HepG2 (cell line): ENCODE data around the gene SPNS3. TPM values are rescaled to one million over a fixed set of nuclear protein-coding genes. Genes with fewer than 3 reads are reported as not detected.

Source experiments
- ATAC-seq: fragments of 200-7000 bp; cut with Tn5 transposase; 3 replicates; pipeline ENCODE4 v1.9.1; 2020; ENCODE audit warnings: mild to moderate bottlenecking, moderate library complexity
- BruUV-seq: library from RNA; stranded (reverse); fragments of 400-500 nt; replicated peaks from 2 replicates; lab custom pipeline; 2021; lab: Mats Ljungman, UMichigan
- CTCF ChIA-PET: fragments of 300-600 bp; formaldehyde crosslinking; extraction: SDS; loops from one replicate; lab custom pipeline; 2021; ENCODE audit warnings: low total read pairs, inconsistent platforms, low intra/inter-chr PET ratio; lab: Yijun Ruan, JAX
- POLR2A ChIA-PET: fragments of 350-600 bp; sonication (Branson Sonifier 250); formaldehyde crosslinking; loops from one replicate; lab custom pipeline; 2020; ENCODE audit warnings: antibody characterized with exemption, inconsistent platforms; lab: Yijun Ruan, JAX
- DNase-seq: peaks from one replicate; pipeline ENCODE4 v3.0.0-alpha.2; 2015; ENCODE audit warnings: low spot score
- FAIRE-seq: peaks from 3 replicates; lab custom pipeline; 2011; peaks lifted over from hg19 to GRCh38; lab: Jason Lieb, UNC
- H2AFZ ChIP-seq: one replicate; pipeline ENCODE4 v1.6.1; 2011; ENCODE audit warnings: low read length, inconsistent platforms
- H3K27ac ChIP-seq: fragments of 300-600 bp; 3 replicates; pipeline ENCODE4 v1.8.0; 2011; ENCODE audit warnings: mixed run types, mild to moderate bottlenecking, mixed read lengths, low read length, inconsistent platforms; ENCODE audit not compliant: insufficient read depth; ENCODE audit errors: extremely low read length
- H3K27me3 ChIP-seq, 2 experiments: fragments of 200-600 bp in 1 of 2; 2 replicates in 1 of 2; 3 replicates in 1 of 2; pipeline versions ENCODE4 v1.6.0 to v1.8.0; 2011; ENCODE audit warnings: low read length in 2 of 2, mild to moderate bottlenecking in 2 of 2, moderate library complexity in 2 of 2, inconsistent platforms in 1 of 2; ENCODE audit not compliant: insufficient read depth in 2 of 2, control insufficient read depth in 1 of 2
- H3K36me3 ChIP-seq, 2 experiments: fragments of 200-600 bp in 1 of 2; replicated peaks in 1 of 2; 2 replicates in 1 of 2; 3 replicates in 1 of 2; pipeline versions ENCODE4 v1.5.1 to v1.8.0; 2011; ENCODE audit warnings: low read length in 2 of 2, inconsistent platforms in 1 of 2; ENCODE audit not compliant: insufficient read depth in 2 of 2, control insufficient read depth in 1 of 2
- H3K4me1 ChIP-seq: 2 replicates; pipeline ENCODE4 v1.5.1; 2012; ENCODE audit warnings: low read length, inconsistent platforms; ENCODE audit not compliant: insufficient read depth
- H3K4me2 ChIP-seq: 2 replicates; pipeline ENCODE4 v1.6.0; 2011; ENCODE audit warnings: low read depth, low read length, inconsistent platforms
- H3K4me3 ChIP-seq, 3 experiments: fragments of 200-600 bp in 1 of 3; sonication (generic), shearing (Covaris generic) in 1 of 3; replicated peaks in 1 of 3; 2 replicates each; pipeline ENCODE4 v1.5.1; 2011 to 2016; ENCODE audit warnings: low read length in 3 of 3, inconsistent platforms in 2 of 3, low read depth in 2 of 3, mild to moderate bottlenecking in 2 of 3, control low read depth in 1 of 3, mixed read lengths in 1 of 3; ENCODE audit not compliant: insufficient read depth in 1 of 3
- H3K79me2 ChIP-seq: one replicate; pipeline ENCODE4 v1.6.1; 2011; ENCODE audit warnings: low read length, inconsistent platforms; ENCODE audit not compliant: insufficient read depth
- H3K9ac ChIP-seq: 2 replicates; pipeline ENCODE4 v1.6.0; 2011; ENCODE audit warnings: mild to moderate bottlenecking, low read depth, low read length, inconsistent platforms; ENCODE audit not compliant: insufficient read depth
- H3K9me3 ChIP-seq: 2 replicates; pipeline ENCODE4 v1.5.1; 2012; ENCODE audit warnings: mild to moderate bottlenecking, low read length
- H4K20me1 ChIP-seq: 2 replicates; pipeline ENCODE4 v1.6.0; 2011; ENCODE audit warnings: inconsistent platforms, mild to moderate bottlenecking, low read length, moderate library complexity; ENCODE audit not compliant: insufficient read depth
- CHD4 ChIP-seq: fragments of 200-600 bp; sonication (generic); IDR thresholded peaks from 2 replicates; pipeline ENCODE4 v1.7.0; 2017; ENCODE audit warnings: mild to moderate bottlenecking, low read length, borderline replicate concordance
- GATAD1 ChIP-seq: IDR thresholded peaks from 2 replicates; pipeline ENCODE4 v1.6.1; 2016; ENCODE audit warnings: missing genetic modification reagents, missing compliant biosample characterization
- ZBTB3 ChIP-seq: sonication (generic); formaldehyde crosslinking; IDR thresholded peaks from 2 replicates; pipeline ENCODE4 v1.4.0; 2020; ENCODE audit warnings: low read depth, mild to moderate bottlenecking, moderate library complexity, missing genetic modification reagents, borderline replicate concordance
- ZNF629 ChIP-seq: sonication (generic); formaldehyde crosslinking; conservative IDR thresholded peaks from 2 replicates; pipeline ENCODE4 v1.5.0; 2020; ENCODE audit warnings: missing genetic modification reagents
- ZNF652 ChIP-seq: IDR thresholded peaks from 2 replicates; pipeline ENCODE4 v1.6.1; 2016; ENCODE audit warnings: low read depth, borderline replicate concordance
- WGBS: methylation state at CpG from one replicate; pipeline ENCODE4 v1.1.6; 2017; ENCODE audit warnings: low lambda C conversion rate; 5-methylcytosine and 5-hydroxymethylcytosine counted together
- in situ Hi-C: cut with HindIII; loops from 2 replicates; pipeline ENCODE4 v1.10.0; 2017; ENCODE audit warnings: low pct_unique_long_range_greater_than_20kb; ENCODE audit not compliant: extremely low pct_ligation_motif_present
- intact Hi-C: fragments of 100-400 bp; cut with micrococcal nuclease; formaldehyde crosslinking; loops from one replicate; pipeline ENCODE4 v1.10.0; 2022; ENCODE audit not compliant: unreplicated experiment
- polyA plus RNA-seq, 8 experiments: library from polyadenylated mRNA; depleted of rRNA in 3 of 8; stranded (reverse) in 7 of 8; unstranded in 1 of 8; fragments of >200 nt; fragmentation: Illumina TruSeq in 4 of 8; extraction: Trizol in 4 of 8; gene quantifications; 2 replicates each; pipeline versions ENCODE4 v1.2.1 to v1.2.3, GENCODE V29; 2011 to 2016; ENCODE audit warnings: low read depth in 4 of 8, missing spikeins in 1 of 8, mixed read lengths in 1 of 8; ENCODE audit not compliant: insufficient read depth in 1 of 8
- total RNA-seq, 5 experiments: library from RNA; depleted of rRNA; stranded (reverse); fragments of >200 nt; fragmentation: Illumina TruSeq; extraction: Trizol; gene quantifications; 2 replicates each; pipeline ENCODE4 v1.2.3, GENCODE V29; 2016; ENCODE audit warnings: low read depth in 1 of 5

The SPNS3 gene
- total and polyA plus RNA-seq, 2 of the 13 experiments (the other 11 are each of a cell fraction or from before 2014, with no cell fraction given) = not detected

GRCh38 chr17:4442582-4442981, 8.8 kb downstream of the SPNS3 start:
- Histone ChIP-seq H3K4me1 (peaks cover 41% of the 10 kb centered on the region), H3K27ac (no peak overlapping the region), H3K9ac (no peak overlapping the region), H3K4me2 (no peak overlapping the region), H3K9me3 (no peaks in the 10 kb centered on the region), H3K4me3 (no peak overlapping the region)
- no peak for DNase-seq
- ATAC-seq = no peak
- 36% methylated on average over 3 of the region's 3 CpGs for WGBS
- FAIRE-seq = no peak
- CTCF ChIA-PET = no interaction called here
- BruUV-seq = no TSS peak
- in situ Hi-C loops = no loop called here
- no peak for TF ChIP-seq ZBTB3 (CRISPR knock-in tag)
- peak; percentile 70 for TF ChIP-seq ZNF629 (CRISPR knock-in tag)
- 0 out of 2 replicates have a peak, but pooled peaks have one; percentile 38 for TF ChIP-seq CHD4
- TF ChIP-seq, all 625 proteins: peak for 2
- no peaks in the 10 kb centered on the region for H4K20me1 ChIP-seq
- POLR2A ChIA-PET = no interaction called here
- H3K36me3 ChIP-seq = no peaks in the 10 kb centered on the region
- H3K79me2 ChIP-seq = no peaks in the 10 kb centered on the region
- peaks cover 3 to 21% of the 10 kb centered on the region in 2 experiments; a peak in 4 of 5 replicates for H3K27me3 ChIP-seq
- intact Hi-C loops = no loop called here
- H2AFZ ChIP-seq = no peak overlapping the region

GRCh38 chr17:4443476-4443875, 9.7 kb downstream of the SPNS3 start:
- Histone ChIP-seq H3K27me3 (peaks cover 6 to 22% of the 10 kb centered on the region in 2 experiments; a peak in 4 of 5 replicates), H3K9me3 (no peaks in the 10 kb centered on the region), H3K4me3 (no peak overlapping the region), H2AFZ (no peak overlapping the region), H3K79me2 (no peaks in the 10 kb centered on the region), H4K20me1 (no peaks in the 10 kb centered on the region), H3K27ac (no peak overlapping the region), H3K4me2 (no peak overlapping the region), H3K9ac (no peak overlapping the region), H3K4me1 (peaks cover 45% of the 10 kb centered on the region), H3K36me3 (no peaks in the 10 kb centered on the region)
- ATAC-seq (no peak), DNase-seq (no peak), FAIRE-seq (no peak)
- CTCF ChIA-PET = no interaction called here
- intact Hi-C loops (no loop called here), in situ Hi-C loops (no loop called here)
- WGBS = 38% methylated on average over 6 of the region's 6 CpGs
- POLR2A ChIA-PET = no interaction called here
- peak; percentile 66 for TF ChIP-seq ZNF652
- TF ChIP-seq GATAD1 (CRISPR knock-in tag) = no peak
- BruUV-seq = no TSS peak
